GM19193 (cell line): ENCODE results near the gene PRLR.

ENCODE experiments used
- POLR2A ChIP-seq: IDR thresholded peaks from 4 replicates; pipeline ENCODE4 v1.6.1; 2011; ENCODE audit not compliant: insufficient read depth, insufficient read length; ENCODE audit errors: extremely low read depth

Gene PRLR

DNA sequence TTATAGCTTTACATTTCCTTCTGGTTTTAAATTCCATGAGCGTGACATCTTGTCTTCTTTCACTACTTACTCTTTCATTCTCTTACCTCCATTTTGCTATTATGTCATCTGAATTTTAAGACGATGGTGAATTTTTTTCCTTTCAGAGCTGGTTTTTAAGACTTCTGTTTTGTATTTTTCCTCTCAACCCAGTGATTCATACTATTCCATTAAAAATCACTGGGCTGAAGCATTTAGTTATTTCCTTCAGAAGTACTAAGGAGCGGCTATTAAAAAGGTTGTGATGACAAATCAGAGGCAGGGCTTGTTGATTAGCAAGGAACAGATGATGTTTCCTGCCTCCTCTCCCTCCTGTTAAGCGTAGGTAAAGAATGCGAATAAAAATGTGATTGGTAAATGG lies 199.0 kb downstream of the PRLR start:
- no peak for TF ChIP-seq POLR2A

DNA sequence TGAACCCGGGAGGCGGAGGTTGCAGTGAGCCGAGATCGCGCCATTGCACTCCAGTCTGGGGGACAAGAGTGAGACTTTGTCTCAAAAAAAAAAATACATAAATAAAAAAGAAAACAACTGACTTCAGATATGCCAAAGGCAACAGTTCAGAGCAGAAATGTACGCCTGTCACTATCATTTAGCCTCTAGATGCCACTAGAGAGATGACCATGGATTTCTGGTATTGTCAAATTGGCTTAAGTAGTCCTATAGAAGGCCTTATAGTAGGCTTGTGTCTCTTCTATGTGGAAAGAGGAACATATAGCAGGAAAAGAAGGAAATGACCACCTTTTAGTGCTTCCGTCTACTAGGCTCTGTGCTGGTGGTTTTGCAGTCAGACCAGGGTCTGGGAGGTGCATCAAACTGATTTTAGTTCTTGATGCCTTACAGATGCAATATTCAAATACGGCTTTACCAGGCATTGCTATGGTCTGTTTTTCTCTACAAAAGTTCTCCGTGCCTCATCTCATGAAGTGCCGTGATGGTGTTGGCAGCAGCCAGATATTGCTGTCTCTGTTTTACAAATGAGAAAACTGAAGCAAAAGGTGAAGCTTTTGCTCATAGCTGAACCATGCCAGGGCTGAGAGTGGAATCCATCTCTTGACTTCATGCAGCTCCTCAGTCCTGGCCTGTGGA lies 199.7 kb downstream of the PRLR start:
- TF ChIP-seq POLR2A = no peak

DNA sequence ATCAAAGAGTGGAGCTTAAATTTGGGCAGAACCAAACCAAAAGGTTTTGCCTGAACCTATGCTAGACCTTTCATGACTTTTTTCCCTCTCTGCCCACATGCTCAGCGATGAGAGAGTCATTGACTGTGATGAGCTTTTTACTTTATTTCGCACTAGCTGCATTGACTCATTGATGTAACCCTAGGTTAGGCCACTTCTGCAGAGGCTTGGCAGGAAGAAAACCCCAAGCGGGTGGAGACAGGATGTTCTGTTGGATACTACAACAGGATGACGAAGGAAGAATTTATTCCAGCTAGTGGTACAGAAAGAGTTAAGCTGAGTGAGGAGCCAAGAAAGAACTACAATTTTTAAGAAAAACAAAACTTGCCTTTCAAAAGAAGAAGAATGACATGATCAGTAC lies 201.0 kb downstream of the PRLR start:
- no peak for TF ChIP-seq POLR2A

DNA sequence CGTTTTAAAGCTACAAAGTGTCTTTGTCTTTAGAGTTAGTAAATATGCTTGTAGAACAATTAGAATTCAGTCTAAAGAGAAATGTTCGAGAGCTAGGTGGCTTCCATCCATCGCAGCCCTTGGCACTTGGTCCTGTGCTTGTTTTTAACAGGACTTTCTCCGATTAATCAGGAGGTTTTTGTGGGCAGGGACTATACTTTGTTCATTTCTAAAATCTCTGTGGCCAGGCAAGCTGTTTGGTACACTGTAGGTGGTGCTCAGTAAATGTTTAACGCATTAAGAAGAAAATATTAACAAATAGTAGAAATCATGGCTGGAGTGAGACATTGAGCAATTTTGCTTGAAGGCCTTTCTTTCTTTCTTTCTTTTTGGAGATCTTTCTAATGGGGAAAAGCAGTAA lies 203.3 kb downstream of the PRLR start:
- no peak for TF ChIP-seq POLR2A

DNA sequence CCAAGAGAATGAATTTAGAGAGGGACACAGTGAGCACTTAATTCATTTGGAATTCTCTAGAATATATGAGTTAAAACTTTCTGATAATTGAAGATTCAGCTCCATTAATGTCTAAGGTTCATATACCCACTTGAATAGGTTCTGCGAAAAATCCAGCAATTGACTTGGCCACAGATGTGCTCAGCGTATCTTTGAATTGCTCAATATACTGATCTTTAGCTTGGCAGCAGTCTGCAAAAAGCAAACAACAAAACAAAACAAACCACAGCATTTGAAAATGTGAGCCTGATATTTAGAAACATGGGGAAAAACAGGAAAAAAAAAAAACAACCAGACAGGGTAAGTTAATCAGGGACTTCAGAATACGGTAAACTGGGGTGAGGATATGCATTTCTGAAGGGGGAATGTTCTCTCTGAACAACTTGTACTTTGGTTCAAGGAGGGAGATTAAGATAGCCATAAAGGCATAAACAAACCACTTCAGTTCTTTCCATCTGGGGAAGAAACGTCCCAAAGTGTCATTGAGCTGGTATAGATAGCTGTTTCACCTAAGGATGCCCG lies 203.9 kb downstream of the PRLR start:
- TF ChIP-seq POLR2A = no peak

DNA sequence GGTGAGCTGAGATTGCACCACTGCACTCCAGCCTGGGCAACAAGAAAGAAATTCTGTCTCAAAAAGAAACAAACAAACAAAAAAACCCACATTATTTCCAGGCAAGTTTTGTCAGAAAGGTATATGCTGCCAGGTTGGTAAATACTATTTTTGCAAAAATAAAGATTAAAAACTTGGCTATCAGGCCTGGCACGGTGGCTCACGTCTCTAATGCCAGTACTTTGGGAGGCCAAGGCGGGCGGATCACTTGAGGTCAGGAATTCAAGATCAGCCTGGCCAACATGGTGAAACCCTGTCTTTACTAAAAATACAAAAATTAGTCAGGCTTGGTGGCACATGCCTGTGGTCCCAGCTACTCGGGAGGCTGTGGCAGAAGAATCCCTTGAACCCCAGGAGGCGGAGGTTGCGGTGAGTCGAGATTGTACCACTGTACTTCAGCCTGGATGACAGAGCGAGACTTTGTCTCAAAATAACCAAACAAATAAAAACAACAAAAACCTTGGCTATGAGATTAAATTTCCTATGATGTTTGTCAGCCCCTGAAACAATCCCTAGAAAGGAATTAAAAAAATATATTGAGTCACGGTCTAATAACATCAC lies 205.3 kb downstream of the PRLR start:
- TF ChIP-seq POLR2A = no peak

DNA sequence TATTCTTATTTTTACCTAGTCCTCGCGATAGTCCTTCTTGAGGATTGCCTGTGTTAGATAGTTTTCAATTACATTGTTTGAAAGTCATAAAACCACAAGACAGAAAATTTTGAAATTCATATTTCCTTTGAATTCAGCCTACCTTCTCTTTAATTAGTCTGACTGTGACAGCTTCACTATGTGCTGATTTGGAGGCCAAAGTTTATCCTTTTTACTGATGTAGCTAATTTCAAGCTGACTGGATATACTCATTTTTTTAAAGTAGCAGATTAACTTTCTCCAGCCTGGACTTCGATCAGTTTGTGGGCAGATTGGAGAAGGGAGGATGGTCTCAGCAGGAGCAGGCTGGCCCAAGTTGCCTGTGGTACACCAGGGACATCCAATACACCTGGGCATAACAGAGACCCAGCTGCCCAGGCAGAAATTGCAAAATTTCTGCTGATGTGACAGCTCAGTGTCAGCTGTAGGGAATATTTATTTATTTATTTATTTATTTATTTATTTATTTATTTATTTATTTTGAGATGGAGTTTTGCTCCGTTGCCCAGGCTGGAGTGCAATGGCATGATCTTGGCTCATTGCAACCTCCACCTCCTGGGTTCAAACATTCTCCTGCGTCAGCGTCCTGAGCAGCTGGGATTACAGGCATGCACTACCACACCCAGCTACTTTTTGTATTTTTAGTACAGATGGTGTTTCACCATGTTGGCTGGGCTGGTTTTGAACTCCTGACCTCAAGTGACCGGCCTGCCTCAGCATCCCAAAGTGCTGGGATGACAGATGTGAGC lies 206.7 kb downstream of the PRLR start:
- TF ChIP-seq POLR2A = no peak

DNA sequence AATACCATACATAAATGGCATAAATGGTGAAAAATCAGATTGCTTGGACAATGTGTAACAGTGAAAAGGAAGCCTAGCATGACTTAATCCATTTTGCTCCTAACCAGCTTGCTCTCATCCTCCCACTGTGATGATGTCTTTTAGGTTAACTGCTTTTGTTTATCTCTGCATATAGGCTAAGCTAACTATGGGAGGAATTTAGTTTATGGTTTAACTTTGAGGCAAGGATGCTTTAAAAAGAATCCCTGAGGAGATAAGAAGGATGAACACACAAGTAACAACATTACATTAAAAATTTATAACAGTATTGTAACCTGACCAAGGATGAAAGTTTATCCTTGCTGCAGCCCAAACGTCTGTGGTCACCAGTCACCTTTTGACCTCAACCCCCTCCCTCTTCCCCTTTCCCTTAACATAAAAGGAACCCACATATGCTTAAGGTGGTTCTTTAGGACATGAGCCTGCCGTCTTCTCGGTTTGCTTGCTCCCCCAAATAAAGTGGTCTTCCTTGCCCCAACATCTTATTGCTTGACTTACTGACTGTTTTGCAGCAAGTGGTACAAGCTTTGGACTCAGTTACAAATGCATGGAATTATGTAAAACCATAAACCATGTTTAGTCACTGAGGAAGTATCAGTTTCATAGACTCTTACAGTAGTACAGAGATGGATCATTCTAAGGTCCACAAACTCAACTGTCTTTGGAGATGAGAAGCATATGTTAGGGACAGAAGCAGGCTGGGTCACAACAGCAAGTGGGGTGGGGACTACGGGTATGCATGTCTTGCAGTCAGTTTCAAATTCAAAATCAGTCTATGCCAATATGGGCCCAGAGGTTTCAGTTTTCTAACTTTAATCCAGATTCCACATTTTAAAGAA lies 213.9 kb downstream of the PRLR start:
- no peak for TF ChIP-seq POLR2A

DNA sequence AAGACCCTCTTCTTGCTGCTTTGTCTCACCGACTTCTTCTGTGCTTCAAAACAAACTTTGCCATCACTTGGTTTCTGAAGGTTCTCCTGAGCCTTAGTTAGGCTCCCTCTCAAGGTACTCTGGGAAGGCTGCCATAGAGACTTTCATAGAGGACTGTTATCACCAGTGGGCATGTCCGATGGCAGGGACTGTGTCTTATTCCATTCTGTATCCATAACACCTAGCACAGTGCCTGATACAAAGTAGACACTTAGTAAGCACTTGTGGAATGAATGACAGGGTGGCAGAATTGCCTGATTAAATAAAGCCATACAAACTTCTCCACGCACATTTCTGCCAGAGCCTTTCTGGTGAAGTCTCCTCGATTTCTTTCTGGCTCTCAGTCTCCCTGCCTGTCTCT lies 215.2 kb downstream of the PRLR start:
- no peak for TF ChIP-seq POLR2A

DNA sequence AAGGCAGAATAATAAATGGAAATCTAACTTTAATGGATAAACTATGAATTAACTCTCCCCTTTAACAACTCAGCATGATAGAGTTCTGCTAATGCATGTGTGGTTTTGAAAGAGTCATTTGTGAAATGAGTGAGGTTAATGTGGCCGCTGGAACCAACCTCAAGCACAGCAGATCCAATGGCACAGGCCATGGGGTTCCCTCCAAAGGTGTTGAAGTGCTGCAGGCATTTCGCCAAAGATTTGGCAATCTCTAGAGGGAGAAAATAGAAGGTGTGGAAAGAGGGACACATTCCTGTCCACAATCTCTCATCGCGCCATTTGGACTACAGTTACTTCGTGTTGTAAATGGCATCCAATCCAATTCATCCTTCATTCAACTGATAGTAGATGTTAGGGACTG lies 217.5 kb downstream of the PRLR start:
- no peak for TF ChIP-seq POLR2A

DNA sequence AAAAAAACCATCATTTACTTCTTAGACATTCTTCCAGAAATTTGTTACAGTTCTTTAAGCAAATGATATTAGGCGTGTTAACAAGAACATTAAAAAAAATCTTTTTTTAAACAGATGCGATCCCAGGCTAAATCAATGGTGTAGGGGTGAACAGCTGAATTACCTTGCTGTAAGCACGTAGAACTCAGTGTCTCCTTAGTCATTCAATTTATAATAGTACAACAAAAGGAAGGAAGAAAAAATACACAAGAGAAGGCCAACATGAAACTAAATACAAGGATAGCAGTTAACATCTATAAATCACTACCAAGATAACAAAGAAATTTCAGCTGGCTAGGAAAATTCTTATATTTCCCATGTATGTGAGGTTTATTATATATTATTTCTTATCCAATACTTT lies 217.9 kb downstream of the PRLR start:
- no peak for TF ChIP-seq POLR2A

DNA sequence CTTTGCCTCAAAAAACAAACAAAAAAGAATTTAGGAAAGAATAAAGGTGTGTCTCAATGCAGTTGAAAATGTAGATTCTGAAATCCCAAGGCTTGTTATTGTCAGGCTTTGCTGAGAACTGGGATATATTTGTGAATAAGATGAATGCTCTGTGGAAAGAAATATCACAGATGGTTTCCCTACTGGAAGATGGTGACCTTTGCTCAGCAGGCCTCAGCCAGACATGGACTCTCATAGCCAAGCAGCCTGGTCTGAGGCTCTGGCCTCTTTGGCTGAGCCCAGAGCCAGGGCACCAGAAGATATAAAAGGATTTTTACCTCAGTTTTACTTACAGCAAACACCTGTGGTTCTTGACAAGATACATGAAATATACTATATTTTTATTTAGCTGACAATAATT lies 219.6 kb downstream of the PRLR start:
- TF ChIP-seq POLR2A = no peak

DNA sequence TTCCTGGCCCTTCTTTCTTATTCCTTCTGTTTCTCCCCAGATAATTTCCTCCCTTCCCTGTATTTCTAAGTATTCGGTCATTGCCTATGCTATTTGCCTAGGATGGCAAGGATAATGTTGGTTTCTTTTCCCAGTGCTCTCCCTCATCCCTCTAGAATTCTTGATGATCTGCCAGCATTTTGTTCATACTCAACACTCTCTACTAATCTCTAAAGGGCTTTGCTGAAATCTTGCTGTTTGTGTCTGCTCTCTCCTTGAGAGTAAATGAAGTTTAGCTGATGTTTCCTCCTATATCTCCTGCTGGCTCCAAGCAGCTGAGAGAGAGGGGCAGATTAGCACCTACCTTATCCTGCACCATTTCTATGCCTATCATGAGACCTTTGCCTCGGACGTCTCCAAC lies 220.6 kb downstream of the PRLR start:
- no peak for TF ChIP-seq POLR2A

DNA sequence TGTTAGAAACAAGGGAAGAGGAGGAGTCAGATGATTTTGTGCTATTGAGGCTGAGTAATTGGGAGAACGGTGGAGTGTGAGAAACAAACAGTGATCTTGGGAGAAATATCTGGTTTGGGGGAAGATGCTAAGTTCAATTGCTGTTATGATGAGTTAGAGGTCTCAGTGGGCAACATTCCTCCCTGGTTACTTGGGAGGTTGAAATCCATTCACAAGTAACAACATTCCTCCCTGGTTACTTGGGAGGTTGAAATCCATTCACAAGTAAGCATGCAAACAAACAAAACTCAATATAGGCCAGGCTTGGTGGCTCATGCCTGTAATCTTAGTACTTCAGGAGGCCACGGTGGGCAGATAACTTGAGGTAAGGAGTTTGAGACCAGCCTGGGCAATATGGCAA lies 221.3 kb downstream of the PRLR start:
- no peak for TF ChIP-seq POLR2A

DNA sequence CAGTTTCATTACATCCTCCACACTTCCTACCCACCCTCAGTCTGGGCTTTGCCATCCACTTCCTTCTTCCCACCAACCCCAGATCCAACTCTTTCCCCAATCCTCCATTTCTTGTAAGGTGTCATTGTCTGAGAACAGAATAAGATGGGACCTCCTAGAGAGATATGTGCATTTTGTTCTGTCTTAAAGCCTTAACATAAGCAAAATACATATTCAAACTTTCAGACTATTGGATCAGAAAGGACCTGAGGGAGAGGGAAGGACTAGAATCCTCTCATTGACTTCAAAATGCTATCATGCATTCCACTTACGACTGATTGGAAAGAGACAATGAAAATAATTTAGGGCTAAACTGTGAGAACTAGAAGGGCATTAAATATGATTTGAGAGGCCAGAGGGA lies 225.5 kb downstream of the PRLR start:
- no peak for TF ChIP-seq POLR2A
